WERI-Rb-1 (cell line): ENCODE results near the gene TCF12.
"Not testable (repeated sequence)": the region's sequence is repeated elsewhere in the genome, so short reads cannot be mapped to it uniquely, and the experiment has no call there.

ENCODE experiments used
- DNase-seq: peaks from one replicate; pipeline ENCODE4 v3.0.0-alpha.2; 2020
- H3K27ac ChIP-seq: fragments of 250-450 bp; sonication (Bioruptor Pico); 2 replicates; pipeline ENCODE4 v1.5.1; 2020; ENCODE audit warnings: mild to moderate bottlenecking, moderate library complexity
- H3K27me3 ChIP-seq: fragments of 250-450 bp; sonication (Bioruptor Pico); 2 replicates; pipeline ENCODE4 v1.5.1; 2021; ENCODE audit warnings: mild to moderate bottlenecking, low read depth, moderate library complexity; ENCODE audit not compliant: insufficient read depth, severe bottlenecking
- H3K36me3 ChIP-seq: fragments of 250-450 bp; sonication (Bioruptor Pico); 2 replicates; pipeline ENCODE4 v1.5.1; 2020; ENCODE audit warnings: mild to moderate bottlenecking, moderate library complexity
- H3K4me3 ChIP-seq: 2 replicates; pipeline ENCODE4 v1.5.1; 2011; ENCODE audit warnings: low read depth, mild to moderate bottlenecking, control low read depth, low read length
- H3K9me3 ChIP-seq: fragments of 250-450 bp; sonication (Bioruptor Pico); 2 replicates; pipeline ENCODE4 v1.5.1; 2021; ENCODE audit warnings: mild to moderate bottlenecking, moderate library complexity; ENCODE audit not compliant: severe bottlenecking
- TF ChIP-seq, protein P1 (sequence below): IDR thresholded peaks from 2 replicates; pipeline ENCODE4 v1.5.1; 2011; ENCODE audit warnings: low read depth, mild to moderate bottlenecking, control low read depth, inconsistent platforms, low read length

Gene TCF12

GRCh38 chr15:56929399-56929798 is 11.0 kb downstream of the TCF12 start:
- TF ChIP-seq, protein P1, sequence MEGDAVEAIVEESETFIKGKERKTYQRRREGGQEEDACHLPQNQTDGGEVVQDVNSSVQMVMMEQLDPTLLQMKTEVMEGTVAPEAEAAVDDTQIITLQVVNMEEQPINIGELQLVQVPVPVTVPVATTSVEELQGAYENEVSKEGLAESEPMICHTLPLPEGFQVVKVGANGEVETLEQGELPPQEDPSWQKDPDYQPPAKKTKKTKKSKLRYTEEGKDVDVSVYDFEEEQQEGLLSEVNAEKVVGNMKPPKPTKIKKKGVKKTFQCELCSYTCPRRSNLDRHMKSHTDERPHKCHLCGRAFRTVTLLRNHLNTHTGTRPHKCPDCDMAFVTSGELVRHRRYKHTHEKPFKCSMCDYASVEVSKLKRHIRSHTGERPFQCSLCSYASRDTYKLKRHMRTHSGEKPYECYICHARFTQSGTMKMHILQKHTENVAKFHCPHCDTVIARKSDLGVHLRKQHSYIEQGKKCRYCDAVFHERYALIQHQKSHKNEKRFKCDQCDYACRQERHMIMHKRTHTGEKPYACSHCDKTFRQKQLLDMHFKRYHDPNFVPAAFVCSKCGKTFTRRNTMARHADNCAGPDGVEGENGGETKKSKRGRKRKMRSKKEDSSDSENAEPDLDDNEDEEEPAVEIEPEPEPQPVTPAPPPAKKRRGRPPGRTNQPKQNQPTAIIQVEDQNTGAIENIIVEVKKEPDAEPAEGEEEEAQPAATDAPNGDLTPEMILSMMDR = no peak
- Histone ChIP-seq H3K27me3 (no peaks in the 10 kb centered on the region), H3K27ac (no peak overlapping the region), H3K36me3 (peaks cover 40% of the 10 kb centered on the region), H3K9me3 (no peaks in the 10 kb centered on the region), H3K4me3 (no peak overlapping the region)
- DNase-seq = no peak

GRCh38 chr15:56929933-56930332 is 11.5 kb downstream of the TCF12 start:
- TF ChIP-seq, protein P1 = no peak
- H3K27ac ChIP-seq = no peak overlapping the region
- peaks cover 36% of the 10 kb centered on the region for H3K36me3 ChIP-seq
- DNase-seq = no peak
- no peaks in the 10 kb centered on the region for H3K27me3 ChIP-seq
- H3K4me3 ChIP-seq = no peak overlapping the region
- no peaks in the 10 kb centered on the region for H3K9me3 ChIP-seq

DNA sequence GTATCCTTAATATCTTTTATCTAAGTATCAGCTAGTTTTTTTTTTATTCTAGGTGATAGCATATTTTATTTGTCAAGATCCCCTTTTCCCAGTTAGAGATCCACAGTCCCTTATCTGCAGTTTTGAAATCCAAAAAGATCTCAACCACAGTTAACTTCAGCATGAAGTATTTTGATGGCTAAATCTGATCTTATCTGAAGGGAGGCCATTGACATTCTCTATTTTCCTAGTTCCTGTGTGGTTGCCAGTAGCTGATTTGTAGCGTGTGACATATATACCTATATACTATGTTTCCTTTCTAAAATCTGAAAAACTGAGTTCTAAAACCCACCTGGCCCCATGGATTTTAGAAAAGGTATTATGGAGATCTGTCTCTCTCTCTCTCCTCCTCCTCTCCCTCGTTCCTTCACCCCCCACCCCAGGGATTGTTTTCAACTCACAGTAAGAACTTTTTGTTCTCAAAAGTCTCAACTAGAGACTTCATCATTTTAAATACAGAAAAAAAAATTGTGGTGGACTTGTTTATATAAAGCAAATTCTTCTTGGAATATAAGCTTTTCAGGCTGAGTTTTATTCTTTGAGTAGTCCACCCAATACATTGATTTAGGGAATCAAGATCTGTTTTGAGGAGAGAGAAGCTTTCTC is 12.3 kb downstream of the TCF12 start:
- Histone ChIP-seq H3K4me3 (no peak overlapping the region), H3K9me3 (peaks cover 3% of the 10 kb centered on the region), H3K36me3 (peaks cover 32% of the 10 kb centered on the region), H3K27me3 (no peaks in the 10 kb centered on the region), H3K27ac (no peak overlapping the region)
- TF ChIP-seq, protein P1 = no peak
- no peak for DNase-seq

GRCh38 chr15:56931639-56932508 is 13.4 kb downstream of the TCF12 start:
- Histone ChIP-seq H3K27me3 (no peaks in the 10 kb centered on the region), H3K36me3 (peaks cover 25% of the 10 kb centered on the region), H3K4me3 (no peak overlapping the region), H3K27ac (no peak overlapping the region), H3K9me3 (peaks cover 7% of the 10 kb centered on the region)
- TF ChIP-seq, protein P1 = no peak
- no peak for DNase-seq

GRCh38 chr15:56932509-56932868 is 14.0 kb downstream of the TCF12 start:
- not testable (repeated sequence) for H3K9me3 ChIP-seq, DNase-seq, H3K27me3 ChIP-seq, H3K4me3 ChIP-seq, H3K27ac ChIP-seq
- peaks cover 23% of the 10 kb centered on the region for H3K36me3 ChIP-seq

GRCh38 chr15:56933410-56933809 is 15.0 kb downstream of the TCF12 start:
- DNase-seq = no peak
- H3K4me3 ChIP-seq = no peak overlapping the region

More at GRCh38 chr15:56933410-56933809, 15.0 kb downstream of the TCF12 start:
- no peak overlapping the region for H3K27ac ChIP-seq
- peaks cover 17% of the 10 kb centered on the region for H3K36me3 ChIP-seq
- TF ChIP-seq, protein P1 = no peak
- H3K9me3 ChIP-seq = peaks cover 7% of the 10 kb centered on the region
- no peaks in the 10 kb centered on the region for H3K27me3 ChIP-seq
